T-helper 2 cell (primary cell): ENCODE measurements around the gene ELOVL6.
"Not testable (repeated sequence)": the region's sequence is repeated elsewhere in the genome, so short reads cannot be mapped to it uniquely, and the experiment has no call there.

Source experiments
- DNase-seq, 5 experiments: peaks; one replicate each; pipeline versions ENCODE4 v3.0.0 to v3.0.0-alpha.2; 2012 to 2022

The ELOVL6 gene

GRCh38 chr4:110157580-110157979, 40.8 kb downstream of the ELOVL6 start:
- no peak for DNase-seq

- DNase-seq, result not testable (repeated sequence)
These were observed 41.2 kb downstream of the ELOVL6 start for GRCh38 chr4:110157166-110157565.

DNA sequence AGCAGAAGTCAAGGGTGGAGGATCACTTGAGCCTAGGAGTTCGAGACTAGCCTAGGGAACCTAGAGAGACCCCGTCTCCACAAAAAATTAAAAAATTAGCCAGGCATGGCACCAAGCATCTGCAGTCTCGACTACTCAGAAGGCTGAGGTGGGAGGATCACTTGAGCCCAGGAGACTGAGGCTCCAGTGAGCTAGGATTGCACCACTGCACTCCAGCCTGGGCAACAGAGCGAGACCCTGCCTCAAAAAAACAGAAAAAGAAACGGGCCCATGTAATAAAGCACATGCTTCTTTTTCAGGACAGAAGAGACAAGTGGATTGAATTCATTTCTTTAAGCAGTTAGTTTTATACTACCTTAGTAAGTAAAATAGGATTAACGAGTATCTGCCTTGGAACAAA, 42.0 kb downstream of the ELOVL6 start:
- no peak for DNase-seq

DNA sequence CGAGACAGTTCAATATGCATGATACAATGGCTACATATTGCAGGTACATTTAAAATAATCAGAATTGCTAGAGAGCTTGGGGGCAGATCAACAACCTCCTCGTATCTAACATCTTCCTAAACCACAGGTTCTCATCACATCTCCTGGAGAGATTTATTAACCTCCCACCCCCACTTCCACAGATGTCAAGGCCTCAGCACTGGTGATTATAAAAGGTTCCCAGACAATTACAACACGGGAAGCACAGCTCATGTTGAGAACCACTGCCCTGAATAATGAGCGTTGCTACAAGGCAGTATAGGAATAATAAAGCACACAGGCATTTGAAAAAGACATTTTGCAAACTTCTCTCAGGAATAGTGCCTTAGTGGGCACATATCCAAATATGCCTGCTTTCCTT, 42.8 kb downstream of the ELOVL6 start:
- no peak for DNase-seq

DNA sequence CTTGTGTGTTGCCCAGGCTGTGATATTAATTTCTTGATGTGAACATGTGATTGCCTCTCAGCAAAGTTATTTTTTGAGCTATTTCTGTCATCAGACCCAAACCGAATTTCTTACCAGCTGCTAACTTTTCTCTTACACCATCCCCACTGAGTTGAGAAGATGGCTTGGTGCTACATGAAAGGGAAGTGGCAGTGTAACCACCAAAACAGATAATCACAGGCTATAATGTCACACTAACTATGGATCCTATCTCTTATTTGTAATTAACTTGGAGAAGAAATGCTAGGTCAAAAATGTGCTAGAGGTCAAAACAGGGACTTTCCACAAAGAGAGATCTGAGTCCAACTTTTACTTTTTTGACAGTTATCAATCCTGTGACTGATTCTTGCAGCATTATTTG, 43.8 kb downstream of the ELOVL6 start:
- DNase-seq, result peak in 1 of 5 experiments; percentile 42

- no peak for DNase-seq
These were observed 46.0 kb downstream of the ELOVL6 start for GRCh38 chr4:110152386-110152785.

DNA sequence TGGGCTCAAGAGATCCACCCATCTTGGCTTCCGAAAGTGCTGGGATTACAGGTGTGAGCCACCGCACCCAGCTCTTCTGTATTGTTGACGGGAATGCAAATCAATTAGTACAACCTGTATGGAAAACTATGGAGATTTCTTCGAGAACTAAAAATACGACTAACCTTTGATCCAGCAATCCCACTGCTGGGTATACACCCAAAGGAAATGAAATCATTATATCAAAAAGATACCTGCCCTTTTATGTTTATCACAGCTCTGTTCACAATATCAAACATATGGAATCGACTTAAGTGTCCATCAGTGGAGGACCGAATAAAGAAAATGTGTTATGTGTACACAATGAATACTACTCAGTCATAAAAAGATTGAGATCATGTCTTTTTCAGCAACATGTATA, 49.3 kb downstream of the ELOVL6 start:
- DNase-seq, result no peak

DNA sequence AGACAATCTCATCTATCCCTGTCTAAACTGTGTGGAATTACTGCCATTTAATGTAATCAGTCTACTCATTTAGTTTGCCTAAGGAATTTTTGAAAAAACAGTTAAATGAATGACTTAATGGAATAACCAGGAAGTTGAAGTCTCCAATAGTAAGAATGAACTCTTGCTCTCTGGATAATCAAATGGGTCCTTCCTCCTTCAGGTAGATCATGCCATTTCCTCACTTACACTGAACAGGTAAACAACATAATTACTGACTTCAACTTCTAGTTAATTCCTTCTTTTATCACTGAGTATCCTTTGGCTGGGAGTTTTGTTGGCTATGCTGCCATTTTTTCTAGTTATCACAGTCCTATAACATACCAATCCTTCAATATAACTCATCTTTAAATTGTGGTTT, 56.0 kb downstream of the ELOVL6 start:
- DNase-seq, result no peak

GRCh38 chr4:110139815-110140214, 58.6 kb downstream of the ELOVL6 start:
- DNase-seq, result no peak

GRCh38 chr4:110139111-110139510, 59.3 kb downstream of the ELOVL6 start:
- no peak for DNase-seq

DNA sequence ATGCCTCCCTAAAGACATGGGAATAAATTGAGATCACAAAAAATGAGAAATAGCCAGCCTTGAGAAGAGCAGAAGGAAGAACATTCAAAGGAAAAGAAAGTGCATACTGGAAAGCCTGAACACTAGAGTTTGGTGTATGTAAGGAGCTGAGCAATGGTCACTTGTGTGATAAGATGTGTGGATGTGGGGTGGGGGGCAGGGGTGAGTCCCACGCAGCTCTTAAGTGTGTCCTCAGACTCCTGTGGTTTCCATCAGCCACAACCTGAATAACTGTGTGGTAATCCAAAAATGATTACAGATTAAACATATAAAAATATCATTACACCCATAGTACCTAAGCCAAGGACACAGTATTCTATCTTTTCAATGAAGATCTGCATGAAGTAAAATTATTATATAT, 59.9 kb downstream of the ELOVL6 start:
- DNase-seq, result no peak

- DNase-seq, result no peak
These were observed 60.6 kb downstream of the ELOVL6 start for GRCh38 chr4:110137829-110138228.

DNA sequence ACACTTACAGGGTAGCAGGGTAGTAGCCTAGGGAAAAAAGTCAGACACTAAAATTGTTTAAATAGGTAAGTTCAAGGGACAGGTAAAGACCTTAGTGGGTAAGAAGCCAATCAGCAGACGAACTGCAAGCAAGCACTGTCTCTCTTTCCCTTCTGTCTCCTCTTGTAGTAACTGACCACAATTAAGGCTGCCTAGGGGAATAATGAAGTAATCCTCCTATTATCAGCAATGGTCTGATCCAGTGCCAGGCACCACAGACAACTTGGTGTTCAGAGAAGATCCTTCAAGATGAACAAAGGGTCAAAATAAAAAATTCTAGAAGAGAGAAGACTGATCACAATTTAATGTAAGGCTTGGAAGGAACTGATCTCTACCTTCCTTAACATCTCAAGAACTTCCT, 62.9 kb downstream of the ELOVL6 start:
- no peak for DNase-seq

GRCh38 chr4:110135076-110135475, 63.3 kb downstream of the ELOVL6 start:
- no peak for DNase-seq

GRCh38 chr4:110134269-110134869, 64.0 kb downstream of the ELOVL6 start:
- DNase-seq, result no peak

- DNase-seq, result no peak
These were observed 65.3 kb downstream of the ELOVL6 start for GRCh38 chr4:110132816-110133719.

GRCh38 chr4:110131916-110132315, 66.5 kb downstream of the ELOVL6 start:
- no peak for DNase-seq

DNA sequence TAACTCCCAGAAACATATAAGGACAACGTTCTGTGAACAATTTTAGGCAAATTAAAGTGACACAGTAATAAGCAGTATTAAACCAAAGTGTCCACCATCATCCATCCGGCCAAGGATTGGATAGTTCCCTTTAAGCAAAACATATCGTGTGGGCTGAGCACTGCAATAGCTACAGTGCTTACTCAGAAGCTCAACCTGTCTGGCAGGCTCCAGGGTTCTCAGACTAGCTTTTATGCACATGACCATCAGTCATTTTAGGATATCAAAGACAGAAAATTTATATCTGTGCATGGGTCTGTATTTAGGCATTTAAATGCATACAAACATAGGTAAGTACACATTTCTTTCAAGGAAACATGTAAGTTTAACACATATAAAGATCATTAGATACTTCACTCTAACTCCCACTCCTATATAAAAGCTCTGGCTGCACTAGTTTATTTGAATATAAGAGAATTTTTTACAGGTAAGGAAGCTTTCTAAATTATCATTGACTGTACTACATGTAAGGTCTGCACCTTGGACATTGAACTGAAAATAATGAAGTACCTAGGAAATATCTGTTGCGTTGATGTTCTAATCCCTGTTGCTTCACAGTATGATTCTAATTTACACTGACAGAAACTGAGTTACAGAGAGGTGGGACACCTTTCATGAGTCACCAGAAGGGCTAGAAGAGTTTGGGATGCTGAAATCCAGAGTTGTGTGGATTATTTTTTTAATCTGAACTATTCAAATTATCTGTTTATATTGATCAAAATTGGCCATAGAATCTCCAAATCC, 67.6 kb downstream of the ELOVL6 start:
- no peak for DNase-seq

- DNase-seq, result peak in 1 of 5 experiments; percentile 21
These were observed 68.9 kb downstream of the ELOVL6 start for GRCh38 chr4:110129544-110129943.

- DNase-seq, result no peak
These were observed 69.9 kb downstream of the ELOVL6 start for GRCh38 chr4:110128472-110128919.

GRCh38 chr4:110128029-110128428, 70.4 kb downstream of the ELOVL6 start:
- no peak for DNase-seq

DNA sequence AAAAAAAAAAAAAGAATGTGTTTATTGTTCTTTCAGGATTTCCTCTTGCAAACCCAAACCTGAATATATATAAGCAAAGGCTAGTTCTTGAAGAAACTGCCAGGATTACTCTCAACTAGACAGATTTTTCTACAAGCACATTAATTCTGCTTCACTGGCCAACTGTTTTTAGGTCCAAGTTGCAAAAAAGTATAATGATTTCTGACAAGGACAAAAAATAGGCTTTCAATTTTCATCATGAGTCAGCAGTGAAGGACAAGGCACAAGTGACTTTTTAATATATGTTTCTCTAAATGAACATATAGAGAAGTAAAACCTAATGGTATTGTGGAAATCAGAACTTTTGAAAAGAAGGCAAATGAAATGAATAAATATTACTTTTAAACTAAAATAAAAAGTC, 73.7 kb downstream of the ELOVL6 start:
- no peak for DNase-seq

GRCh38 chr4:110122201-110122600, 76.2 kb downstream of the ELOVL6 start:
- no peak for DNase-seq
